Measurements from ENCODE around the gene KRTDAP.

Gene KRTDAP

DNA sequence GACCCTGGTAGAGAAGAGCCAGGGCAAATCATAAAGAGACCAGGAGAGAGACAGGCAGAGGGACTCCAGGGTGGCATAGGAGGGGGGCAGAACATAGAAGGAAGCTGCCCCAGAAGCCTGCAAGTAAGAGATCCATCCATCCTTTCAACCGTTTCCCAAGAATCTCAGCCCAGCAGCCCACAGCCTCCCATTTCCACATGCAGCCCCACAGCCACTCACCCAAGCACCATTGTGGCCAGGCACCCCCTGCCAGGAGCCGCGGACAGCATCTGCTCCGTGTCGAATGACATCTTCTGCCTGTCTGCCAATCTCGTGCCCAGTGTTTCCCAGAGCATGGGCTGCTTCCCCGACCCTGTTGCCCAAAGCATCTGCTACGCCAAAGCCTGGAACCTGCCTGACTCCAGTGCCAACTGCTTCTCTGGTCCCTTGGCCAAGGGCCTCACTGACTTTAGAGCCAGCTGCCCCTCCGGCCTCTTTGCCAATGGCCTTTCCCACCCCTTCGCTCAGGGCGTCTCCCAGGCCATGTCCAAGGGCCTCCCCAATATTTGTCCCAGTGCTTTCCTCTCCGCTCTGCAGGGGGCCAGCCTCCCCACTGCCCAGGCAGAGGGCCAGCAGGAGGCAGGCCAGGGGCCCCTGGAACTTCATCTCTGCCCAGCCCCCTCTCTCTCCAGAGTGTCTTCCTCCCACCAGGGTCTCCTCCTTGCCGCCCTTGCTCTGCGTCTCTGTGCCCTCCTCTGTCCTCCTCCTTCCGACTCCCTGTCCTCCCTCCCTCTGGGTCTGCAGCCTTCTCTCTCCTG lies 22.8 kb upstream of the KRTDAP start:
- no peak for DNase-seq (ENCODE audit: low read depth in 2 of 2)

DNA sequence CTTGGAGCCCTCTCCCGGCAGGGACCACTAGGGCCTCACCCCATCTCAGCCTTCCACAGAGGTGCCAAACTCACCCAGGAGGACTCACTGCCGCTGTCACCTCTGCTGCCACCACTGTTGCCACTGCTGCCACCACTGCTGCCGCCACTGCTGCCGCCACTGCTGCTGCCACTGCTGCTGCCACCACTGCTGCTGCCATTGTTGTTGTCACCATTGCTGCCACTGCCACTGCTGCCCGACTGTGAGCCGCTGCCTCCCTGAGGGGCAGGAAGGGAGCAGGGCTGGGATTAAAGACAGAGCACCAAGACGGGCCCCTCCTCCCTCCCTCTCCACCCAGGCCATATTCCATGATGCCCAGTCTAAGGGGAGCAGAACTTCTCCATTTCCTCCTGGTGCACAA lies 21.1 kb upstream of the KRTDAP start:
- DNase-seq (ENCODE audit: low read depth in 2 of 2) = no peak

DNA sequence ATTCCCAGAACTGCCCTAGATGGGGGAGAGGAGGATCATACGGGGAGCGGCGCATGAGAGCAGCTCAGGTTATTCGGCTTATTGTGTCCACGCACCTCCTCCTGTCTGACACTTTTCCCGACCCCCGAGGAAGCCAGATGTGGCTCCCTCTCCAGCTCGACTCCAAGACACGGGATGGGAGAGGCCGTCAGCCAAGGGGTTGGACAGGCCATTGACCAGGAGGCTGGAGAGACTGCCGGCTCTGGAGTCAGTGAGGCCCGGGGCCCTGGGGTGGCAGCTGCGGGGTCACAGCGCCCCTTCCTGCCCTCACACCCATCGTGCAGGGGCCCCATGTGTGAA lies 20.3 kb upstream of the KRTDAP start:
- no peak for DNase-seq (ENCODE audit: low read depth in 2 of 2)

DNA sequence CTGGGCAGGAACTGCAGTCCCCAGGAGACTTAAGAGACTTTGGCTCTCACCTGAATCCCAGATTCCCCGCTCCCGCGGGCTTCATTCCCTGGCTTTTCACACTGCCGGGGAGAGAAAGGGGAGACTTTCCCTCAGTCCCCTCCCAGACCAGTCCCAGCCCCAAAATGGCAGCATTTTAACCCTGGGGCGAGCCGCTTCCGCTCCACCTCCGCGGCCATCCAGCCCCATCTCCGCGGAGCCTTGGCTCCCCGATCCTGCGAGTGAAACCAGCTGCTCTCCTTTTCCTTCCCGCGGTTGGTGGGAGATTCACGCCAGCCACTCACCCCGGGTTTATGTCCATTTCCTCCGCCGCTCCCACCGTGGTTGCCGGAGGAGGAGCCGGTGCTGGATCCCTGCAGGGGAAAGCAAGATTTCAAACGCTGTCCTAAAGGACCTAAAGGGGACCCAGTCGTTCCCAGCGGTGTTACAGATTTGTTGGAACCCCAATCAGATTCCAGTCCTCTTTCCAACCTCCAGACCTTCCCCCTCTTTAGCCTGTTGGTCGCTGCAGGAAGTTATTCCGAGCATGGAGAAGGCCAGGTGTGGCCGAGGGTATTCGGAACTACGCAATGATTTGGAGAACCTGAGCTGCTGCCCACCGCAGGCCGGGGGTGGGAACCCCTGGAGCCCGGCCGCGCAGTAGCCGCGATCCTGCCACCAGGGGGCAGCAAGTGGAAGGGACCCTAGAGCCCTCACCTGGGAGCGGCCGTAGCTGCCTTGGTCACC lies 19.8 kb upstream of the KRTDAP start:
- DNase-seq (ENCODE audit: low read depth in 2 of 2) = peak; percentile 36 to 42

DNA sequence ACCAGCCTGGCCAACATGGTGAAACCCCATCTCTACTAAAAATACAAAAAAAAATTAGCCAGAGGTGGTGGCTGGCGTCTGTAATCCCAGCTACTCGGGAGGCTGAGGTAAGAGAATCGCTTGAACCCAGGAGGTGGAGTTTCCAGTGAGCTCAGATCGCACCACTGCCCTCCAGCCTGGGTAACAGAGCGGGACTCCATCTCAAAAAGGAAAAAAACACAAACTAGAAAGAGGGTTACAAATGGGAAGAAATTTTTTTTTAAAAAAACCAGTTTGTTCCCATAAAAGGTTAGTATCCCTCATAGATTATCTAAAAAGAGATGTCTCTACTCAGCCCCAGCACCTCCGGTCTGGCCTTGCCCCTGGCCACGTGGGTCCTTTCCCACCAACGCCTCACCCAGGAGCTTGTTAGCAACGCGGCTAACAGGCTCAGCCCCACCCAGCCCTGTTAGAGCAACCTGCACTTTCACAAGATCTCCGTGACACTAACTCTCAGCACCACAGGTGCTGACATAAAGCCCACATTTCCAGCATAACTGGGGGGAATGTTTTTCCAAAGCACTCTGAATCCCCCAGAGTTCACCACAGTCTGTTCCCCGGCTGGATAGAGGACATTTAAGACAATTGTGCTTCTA lies 18.9 kb upstream of the KRTDAP start:
- peak in 1 of 2 donors; percentile 10 for DNase-seq (ENCODE audit: low read depth in 2 of 2)

DNA sequence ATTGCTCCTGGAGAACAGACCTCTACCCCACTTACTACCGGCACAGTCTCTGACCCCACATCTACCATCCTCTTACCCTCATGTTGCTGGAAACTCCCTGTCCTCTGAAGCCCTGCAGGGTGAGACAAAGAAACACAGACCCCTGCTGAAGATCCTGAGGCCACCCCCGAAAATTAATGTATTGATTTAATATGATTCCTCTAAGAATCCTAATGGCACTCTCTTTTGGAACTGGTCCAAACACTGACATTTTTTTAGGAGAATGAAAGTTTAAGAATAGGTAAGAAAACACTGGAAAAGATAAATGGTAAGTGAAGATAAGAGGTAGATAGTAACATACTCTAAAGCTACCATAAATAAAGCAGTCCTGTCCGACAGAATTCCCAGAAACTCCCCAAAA lies 17.9 kb upstream of the KRTDAP start:
- no peak for DNase-seq (ENCODE audit: low read depth in 2 of 2)

DNA sequence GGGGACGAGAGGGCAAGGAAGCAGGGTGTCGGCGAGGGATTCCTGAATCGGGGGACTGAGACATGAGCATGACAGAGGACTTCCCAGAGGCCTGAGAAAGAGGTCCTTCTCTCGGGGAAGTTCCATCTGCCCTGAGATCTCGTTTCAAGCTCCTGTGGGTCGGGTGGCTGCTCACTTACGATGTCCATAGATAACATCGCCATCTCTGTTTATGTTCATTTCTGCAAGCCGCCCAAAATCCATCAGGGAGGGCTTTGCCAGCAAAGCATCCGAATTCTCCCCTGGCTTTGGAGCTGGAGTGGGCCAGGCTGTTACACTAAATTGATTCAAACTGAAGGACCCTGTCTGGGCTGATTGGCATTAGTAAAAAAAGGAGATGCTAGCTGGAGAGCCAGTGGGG lies 17.3 kb upstream of the KRTDAP start:
- DNase-seq (ENCODE audit: low read depth in 2 of 2) = no peak

DNA sequence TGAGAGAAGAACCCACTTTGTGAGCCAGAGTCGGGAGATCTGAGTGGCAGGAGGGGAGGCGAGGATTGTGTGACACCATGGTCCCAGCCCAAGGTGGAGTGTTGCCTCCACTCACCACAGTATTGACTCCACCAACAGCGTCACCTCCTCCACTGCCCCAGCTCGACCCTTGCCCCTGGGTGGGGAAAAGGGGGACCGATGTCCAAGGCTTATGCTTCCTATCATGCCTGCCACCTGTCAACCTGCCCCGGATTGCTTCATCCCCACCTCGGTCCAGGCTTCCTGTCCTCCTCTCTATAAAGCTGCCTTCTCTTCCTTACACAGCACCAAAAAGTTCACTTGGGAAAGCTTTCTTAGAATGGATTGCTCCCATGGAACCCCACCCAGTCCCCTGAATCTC lies 15.7 kb upstream of the KRTDAP start:
- no peak for DNase-seq (ENCODE audit: low read depth in 2 of 2)

DNA sequence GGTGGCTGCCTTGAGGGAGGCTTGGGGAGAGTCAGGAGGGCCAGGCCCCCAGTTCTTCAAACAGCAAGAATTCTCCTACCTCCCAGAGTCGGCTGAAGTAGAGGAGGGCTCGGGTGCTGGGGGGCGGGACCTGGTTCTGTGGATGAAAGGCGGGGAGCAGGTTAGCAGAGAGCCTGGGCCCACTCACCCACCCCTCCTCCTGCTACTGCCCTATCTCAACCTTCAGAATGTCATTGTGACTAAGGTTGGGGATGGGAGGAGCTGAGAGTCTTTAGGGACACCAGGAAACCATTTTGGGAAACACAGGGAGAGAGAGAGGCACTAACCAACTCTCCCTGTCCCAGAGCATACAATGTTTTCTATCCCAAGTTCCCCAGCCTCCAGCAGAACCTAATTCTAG lies 12.5 kb upstream of the KRTDAP start:
- DNase-seq (ENCODE audit: low read depth in 2 of 2) = no peak

DNA sequence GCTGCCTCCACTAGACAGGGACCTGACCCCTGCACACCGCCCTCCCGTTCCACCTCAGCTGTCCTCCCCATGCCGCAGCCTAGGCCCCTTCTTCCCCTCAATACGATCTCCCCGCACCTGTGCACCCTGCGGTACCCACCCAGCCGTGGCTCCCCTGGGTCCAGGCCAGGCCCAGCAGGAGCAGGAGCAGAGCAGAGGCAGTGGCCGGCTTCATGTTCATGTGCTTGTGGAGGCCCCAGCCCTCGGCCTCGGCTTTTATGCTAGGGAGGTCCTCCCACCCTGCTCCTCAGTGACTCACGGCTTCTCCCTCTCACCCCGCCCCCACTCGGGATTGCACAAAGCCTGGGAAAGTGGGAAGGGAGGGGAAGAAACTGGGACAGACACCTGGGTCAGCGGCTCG lies 11.4 kb upstream of the KRTDAP start:
- DNase-seq (ENCODE audit: low read depth in 2 of 2) = no peak

DNA sequence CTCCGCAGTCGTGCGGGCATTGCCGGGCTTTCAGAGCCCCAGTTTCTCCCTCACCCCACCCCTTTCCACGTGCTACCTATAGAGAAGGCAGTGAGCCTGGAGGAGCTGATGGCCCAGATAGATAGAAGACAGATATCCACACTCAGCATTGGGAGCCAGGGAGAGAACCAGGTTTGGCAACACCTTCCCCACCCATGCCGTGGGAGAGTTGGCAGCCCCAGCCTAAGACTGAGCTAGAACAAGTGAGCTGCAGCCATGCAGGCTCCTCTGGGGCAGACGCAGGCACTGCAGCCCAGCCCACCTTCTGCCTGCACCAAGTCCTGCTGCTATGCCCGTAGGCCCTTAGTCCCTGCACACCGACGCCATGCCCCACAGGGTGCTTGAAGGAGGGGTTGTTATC lies 10.3 kb upstream of the KRTDAP start:
- no peak for DNase-seq (ENCODE audit: low read depth in 2 of 2)

DNA sequence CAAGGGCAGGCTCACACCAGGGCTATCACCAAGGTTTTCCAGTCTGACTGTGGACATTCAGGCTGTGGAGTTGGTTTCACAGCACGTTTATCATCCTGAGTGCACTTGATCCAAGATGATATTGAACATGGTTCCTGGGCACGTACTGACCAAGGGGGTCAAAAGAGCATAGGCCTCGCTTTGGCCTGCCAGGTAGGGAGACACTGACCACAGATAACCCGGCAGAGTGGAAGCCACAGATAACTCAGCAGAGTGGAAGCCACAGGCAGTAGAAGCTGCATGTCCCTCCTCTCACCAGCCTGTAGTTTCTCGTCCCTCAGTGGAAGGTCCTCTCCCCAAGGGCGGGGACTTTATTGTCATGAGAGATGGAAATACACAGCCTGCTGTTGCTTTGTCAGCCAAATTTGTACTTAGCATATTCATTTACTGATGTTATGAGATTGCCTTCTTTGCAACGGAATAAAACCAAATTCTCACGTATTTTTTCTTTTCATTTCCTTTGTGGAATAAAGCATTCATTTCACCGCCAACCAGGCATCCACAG lies 8.8 kb upstream of the KRTDAP start:
- DNase-seq (ENCODE audit: low read depth in 2 of 2) = no peak

DNA sequence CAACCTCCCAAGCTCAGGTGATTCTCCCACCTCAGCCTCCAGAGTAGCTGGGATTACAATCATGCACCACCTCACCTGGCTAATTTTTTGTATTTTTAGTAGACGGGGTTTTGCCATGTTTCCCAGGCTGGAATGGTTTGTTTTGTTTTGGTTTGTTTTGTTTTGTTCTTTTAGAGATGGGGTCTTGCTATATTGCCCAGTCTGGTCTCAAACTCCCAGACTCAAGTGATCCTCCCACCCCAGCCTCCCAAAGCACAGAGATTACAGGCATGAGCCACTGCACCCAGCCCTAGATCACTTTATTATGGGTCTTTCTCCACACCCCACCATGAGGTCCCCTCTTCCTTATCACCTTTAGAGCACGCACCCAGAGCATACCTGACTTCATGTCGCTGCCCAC lies 8.0 kb upstream of the KRTDAP start:
- DNase-seq (ENCODE audit: low read depth in 2 of 2) = no peak

DNA sequence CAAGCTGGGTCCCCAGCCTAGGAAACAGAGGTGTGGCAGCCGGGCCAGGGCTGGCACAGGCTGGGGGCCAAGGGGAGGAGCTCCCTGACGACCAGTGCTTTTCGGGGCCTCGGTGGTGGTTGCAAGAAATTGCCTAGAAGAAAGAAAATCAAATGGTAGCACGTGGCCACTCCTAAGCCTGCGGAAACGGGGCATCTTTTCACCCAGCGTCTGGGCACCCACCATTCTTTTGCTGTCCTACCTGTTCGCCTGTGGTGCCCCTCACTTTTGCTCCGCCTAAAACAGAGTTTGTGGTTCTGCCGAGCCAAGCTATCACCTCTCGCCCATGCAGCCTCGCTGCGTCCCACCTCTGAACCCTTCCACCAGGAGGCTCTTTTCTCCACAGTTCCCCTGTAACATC lies 7.1 kb upstream of the KRTDAP start:
- DNase-seq (ENCODE audit: low read depth in 2 of 2) = no peak

DNA sequence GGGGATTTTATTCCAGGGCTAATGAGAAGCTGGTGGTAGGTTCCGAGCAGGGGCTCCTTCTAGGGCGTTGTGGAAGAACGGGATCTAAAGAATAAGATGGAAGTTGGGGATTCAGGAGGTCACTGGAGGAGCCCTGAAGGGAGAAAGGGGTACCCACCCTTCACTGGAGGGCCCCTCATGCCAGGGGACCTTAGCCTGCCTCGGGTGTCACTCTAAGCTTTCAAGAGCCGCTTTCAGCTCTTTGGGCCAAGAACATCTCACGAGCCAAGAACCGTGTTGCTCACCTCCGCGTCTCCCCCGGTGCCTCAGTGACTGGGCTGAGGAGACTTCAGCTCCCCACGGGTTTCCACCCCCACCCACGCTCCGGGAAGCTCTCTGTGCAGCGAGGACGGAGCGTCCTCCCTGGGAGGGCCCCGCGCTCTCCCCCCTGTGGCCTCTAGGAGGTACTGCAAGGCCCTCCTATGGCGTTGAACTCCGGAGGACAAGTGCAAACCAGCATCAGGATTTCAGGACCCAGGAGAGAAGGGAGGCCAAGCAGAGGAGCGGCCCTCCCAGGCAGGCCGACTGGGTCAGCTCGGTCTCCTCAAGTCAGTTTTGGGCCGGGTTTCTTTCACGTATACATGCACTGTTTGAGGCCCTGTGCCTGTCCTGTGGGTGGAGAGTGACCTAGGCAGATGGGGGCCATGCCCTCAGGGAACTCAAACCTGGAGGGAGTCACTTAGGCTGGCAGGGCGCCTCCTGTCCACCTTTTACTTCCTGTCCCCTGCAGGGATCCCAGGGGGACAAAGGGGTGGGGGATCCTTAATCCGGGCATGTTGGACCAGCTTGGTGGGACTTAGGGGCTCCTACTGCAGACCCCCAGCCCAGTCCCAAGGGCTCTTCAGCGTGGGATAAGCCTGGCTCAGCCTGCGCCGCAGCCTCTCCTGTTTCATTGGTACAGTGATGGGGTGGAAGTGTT lies 5.1 kb upstream of the KRTDAP start:
- DNase-seq (ENCODE audit: low read depth in 2 of 2) = peak; percentile 70 to 85

DNA sequence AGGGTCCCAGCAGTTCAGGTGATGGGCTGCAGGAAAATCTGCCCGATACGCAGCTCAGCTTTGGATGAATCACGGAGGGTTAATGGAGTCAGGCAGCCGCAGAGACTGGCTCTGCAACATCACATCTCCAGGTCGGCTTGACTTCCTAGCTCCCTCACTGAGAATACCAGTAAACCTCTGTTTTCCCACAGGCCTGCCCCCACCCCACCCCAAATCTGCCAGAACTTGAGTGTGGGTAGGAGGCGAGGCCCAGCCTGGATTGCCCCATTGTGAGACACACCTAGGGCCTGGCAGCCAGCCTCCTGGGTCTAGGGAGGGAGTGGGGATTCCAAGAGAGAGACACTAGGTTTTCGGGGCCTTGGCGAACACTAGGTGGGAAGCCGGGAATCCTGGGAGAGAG lies 3.7 kb upstream of the KRTDAP start:
- no peak for DNase-seq (ENCODE audit: low read depth in 2 of 2)

DNA sequence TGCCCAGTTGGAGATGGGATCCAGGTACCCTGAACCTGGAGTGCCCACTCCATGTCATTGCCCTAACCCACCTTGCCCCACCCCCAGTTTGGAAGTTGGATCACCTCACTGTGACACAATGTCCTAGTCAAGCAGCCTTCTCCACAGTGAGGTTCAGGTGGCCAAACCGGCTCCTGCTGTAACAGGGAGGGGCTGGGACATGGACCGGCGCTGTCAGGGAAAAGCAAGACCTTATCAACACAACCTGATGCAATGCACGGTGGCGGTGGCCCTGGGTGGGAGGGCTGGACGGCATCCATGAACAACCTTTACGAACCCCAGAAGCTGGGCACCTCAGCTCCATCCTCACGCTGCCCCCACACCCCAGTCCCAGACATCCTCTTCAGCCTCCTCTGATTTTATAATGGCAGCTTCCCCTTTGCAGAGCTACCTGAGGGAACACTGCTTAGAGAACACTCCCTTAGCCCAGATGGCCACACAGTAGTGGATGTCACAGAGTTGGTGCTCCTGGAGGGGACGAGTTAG lies 1.6 kb upstream of the KRTDAP start:
- no peak for DNase-seq (ENCODE audit: low read depth in 2 of 2)

DNA sequence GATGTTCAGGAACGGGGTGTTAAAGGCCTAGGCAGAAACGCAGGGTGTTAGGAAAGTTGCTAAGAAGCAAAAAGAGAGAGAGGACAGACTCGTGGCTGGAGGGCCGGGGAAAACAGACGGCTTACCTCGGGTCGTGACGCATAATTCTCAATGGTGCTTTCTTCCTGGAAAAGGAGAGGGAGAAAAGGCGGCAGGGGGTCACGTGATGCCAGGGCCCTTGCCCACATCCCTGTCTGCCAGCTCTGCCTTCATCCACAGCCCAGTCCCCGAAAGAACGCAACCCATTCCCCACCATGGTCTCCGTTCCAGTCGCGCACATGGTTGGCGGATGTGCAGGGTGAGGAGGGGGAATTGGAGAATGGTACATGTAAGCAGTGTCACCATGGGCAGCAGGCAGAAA lies 1.6 kb downstream of the KRTDAP start:
- no peak for DNase-seq (ENCODE audit: low read depth in 2 of 2)

DNA sequence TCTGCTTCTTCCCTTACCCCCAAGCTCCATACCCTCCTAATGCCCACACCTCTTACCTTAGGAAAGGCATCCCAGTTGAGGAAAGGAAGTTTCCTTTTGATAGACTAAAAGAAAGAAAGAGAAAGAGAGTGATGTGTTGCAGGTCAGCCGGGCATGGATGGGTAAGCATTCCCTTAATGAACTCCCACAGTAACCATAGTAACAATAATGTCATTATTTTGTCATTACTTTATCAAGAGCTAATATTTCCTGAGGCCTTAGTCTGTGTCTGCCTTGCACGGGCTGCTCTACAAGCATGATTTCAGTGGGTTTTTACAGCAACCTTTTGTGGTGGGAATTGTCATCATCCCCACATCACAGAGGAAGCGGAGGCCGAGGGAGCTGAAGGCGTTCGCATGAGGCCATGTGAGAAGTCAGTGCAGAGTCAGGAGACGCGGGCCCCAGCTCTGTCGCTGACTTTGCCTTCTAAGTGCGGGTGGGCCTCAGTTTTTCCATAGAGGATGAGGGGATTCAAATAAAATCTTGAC lies 2.5 kb downstream of the KRTDAP start:
- no peak for DNase-seq (ENCODE audit: low read depth in 2 of 2)

DNA sequence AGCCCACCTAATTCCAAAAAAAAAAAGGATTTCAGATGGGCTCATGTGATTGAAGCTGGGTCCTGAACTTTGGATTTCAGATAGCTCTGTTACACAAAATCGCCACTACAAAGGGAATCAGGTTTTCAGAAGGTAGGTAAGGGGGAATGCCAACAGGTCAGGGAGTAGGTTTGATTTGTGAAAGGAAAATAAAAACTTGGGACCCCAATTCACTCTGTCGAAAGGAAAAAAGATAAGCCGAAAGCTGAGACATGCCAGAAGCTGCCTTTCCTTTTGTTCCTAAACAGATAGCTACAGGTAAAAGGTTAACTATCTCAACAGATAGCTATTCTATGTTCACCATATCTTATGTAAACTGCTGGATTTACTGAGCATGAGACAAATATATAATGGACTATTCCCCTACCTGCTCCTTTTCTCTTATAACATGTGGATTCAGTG lies 4.0 kb downstream of the KRTDAP start:
- DNase-seq (ENCODE audit: low read depth in 2 of 2) = no peak
